Ishikawa (cell line): ENCODE data around the gene NR1H2.

ENCODE experiments used
- CEBPB ChIP-seq: IDR thresholded peaks from 2 replicates; pipeline ENCODE4 v1.6.1; 2012
- CREB1 ChIP-seq: IDR thresholded peaks from 2 replicates; pipeline ENCODE4 v1.6.1; 2012; ENCODE audit warnings: low read depth
- EGR1 ChIP-seq: IDR thresholded peaks from 2 replicates; pipeline ENCODE4 v1.6.1; 2012
- EP300 ChIP-seq: IDR thresholded peaks from 2 replicates; pipeline ENCODE4 v1.6.1; 2012; ENCODE audit warnings: borderline replicate concordance
- FOXM1 ChIP-seq: IDR thresholded peaks from 2 replicates; pipeline ENCODE4 v1.6.1; 2012; ENCODE audit warnings: low read depth, borderline replicate concordance
- NFIC ChIP-seq: IDR thresholded peaks from 2 replicates; pipeline ENCODE4 v1.6.1; 2012
- RAD21 ChIP-seq: IDR thresholded peaks from 2 replicates; pipeline ENCODE4 v1.6.1; 2012; ENCODE audit warnings: low read depth
- REST ChIP-seq: IDR thresholded peaks from 2 replicates; pipeline ENCODE4 v1.6.1; 2012; ENCODE audit warnings: low read depth, mild to moderate bottlenecking
- TAF1 ChIP-seq: IDR thresholded peaks from 2 replicates; pipeline ENCODE4 v1.6.1; 2012; ENCODE audit warnings: low read depth, mild to moderate bottlenecking
- TCF12 ChIP-seq: IDR thresholded peaks from 2 replicates; pipeline ENCODE4 v1.6.1; 2012; ENCODE audit warnings: low read depth
- TEAD4 ChIP-seq: IDR thresholded peaks from 2 replicates; pipeline ENCODE4 v1.6.1; 2012
- YY1 ChIP-seq: IDR thresholded peaks from 2 replicates; pipeline ENCODE4 v1.6.1; 2012; ENCODE audit warnings: low read depth
- ZBTB7A ChIP-seq: IDR thresholded peaks from 2 replicates; pipeline ENCODE4 v1.6.1; 2012; ENCODE audit warnings: low read depth
- TF ChIP-seq, protein P1 (sequence below): IDR thresholded peaks from 2 replicates; pipeline ENCODE4 v1.6.1; 2012
- TF ChIP-seq, protein P2 (sequence below): IDR thresholded peaks from 2 replicates; pipeline ENCODE4 v1.6.1; 2012

The NR1H2 gene

GRCh38 chr19:50379602-50380001, 3.3 kb downstream of the NR1H2 start:
- no peak for TF ChIP-seq YY1
- no peak for TF ChIP-seq CREB1
- TF ChIP-seq NFIC = no peak
- TF ChIP-seq FOXM1 = no peak

- TF ChIP-seq EGR1 = no peak
- TF ChIP-seq, protein P1, sequence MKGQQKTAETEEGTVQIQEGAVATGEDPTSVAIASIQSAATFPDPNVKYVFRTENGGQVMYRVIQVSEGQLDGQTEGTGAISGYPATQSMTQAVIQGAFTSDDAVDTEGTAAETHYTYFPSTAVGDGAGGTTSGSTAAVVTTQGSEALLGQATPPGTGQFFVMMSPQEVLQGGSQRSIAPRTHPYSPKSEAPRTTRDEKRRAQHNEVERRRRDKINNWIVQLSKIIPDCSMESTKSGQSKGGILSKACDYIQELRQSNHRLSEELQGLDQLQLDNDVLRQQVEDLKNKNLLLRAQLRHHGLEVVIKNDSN = no peak
- no peak for TF ChIP-seq TAF1
- no peak for TF ChIP-seq EP300
- no peak for TF ChIP-seq TEAD4
- no peak for TF ChIP-seq FOXM1
- no peak for TF ChIP-seq CEBPB
- no peak for TF ChIP-seq RAD21
- no peak for TF ChIP-seq TCF12
- no peak for TF ChIP-seq ZBTB7A
- TF ChIP-seq YY1 = no peak
Observed at GRCh38 chr19:50380137-50380536, 3.9 kb downstream of the NR1H2 start.

GRCh38 chr19:50380751-50381151, 4.5 kb downstream of the NR1H2 start:
- TF ChIP-seq TCF12 (no peak), YY1 (no peak), REST (no peak), EGR1 (no peak), CEBPB (no peak), TEAD4 (no peak), EP300 (no peak), TAF1 (no peak), FOXM1 (no peak), ZBTB7A (no peak), RAD21 (no peak), CREB1 (no peak), NFIC (no peak)
- TF ChIP-seq, protein P2, sequence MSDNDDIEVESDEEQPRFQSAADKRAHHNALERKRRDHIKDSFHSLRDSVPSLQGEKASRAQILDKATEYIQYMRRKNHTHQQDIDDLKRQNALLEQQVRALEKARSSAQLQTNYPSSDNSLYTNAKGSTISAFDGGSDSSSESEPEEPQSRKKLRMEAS = no peak
- TF ChIP-seq, protein P1 = no peak

- TF ChIP-seq ZBTB7A (no peak), EP300 (no peak), NFIC (no peak), TAF1 (no peak), TEAD4 (no peak), RAD21 (no peak), REST (no peak)
- TF ChIP-seq, protein P2 = no peak
- TF ChIP-seq, protein P1 = no peak
Observed at GRCh38 chr19:50381881-50382729, 5.8 kb downstream of the NR1H2 start.

DNA sequence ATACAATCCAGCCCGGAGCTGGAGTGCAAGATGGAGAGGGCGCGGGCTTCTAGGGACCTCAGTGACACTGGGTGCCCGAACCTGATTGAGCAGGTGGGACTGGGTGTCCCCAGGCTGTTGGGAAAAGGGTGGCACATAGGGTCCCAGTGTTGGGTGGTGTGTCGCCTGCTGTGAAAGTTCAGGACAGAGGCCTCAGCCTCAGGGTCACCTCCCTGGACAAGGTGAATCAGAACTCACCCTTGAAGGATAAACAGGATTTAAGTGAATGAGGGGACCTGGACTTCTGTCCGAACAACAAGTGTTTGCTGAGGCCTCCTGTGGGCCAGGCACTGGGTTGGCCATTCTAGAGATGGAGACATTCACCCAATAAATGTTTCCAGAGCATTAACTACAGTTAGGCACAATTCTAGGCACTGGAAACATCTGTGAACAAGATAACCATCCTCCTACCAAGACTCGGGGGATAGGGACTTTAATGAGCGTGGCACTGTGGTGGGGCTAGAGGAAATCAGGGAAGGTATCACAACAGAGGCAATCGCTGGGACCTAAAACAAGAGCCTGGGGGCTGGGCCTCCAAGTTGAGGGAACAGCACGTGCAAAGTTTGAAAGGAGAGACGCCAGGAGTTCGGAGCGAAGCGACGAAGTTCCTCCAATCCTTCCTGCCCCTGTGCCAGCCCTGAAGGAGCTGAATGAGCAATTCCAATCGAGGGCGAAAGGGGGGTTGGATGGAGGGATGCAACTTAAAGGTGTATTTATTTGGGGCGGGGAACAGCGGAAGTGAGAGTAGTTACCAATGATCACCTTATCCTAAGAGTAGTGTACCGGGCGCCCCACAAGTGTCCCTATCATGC, 7.0 kb downstream of the NR1H2 start:
- TF ChIP-seq CEBPB = no peak
- TF ChIP-seq TCF12 = no peak
- no peak for TF ChIP-seq CREB1
